NT2/D1 (cell line): Measurements from ENCODE around the gene NEDD9.

Experiments used
- SUZ12 ChIP-seq: IDR thresholded peaks from 2 replicates; pipeline ENCODE4 v1.6.1; 2011; ENCODE audit not compliant: insufficient read length, insufficient read depth; ENCODE audit errors: extremely low read depth
- ZNF274 ChIP-seq: IDR thresholded peaks from 2 replicates; pipeline ENCODE4 v1.6.1; 2011; ENCODE audit warnings: mild to moderate bottlenecking, low read depth, low read length

GRCh38 chr6:11183761-11184362, 48.6 kb downstream of the NEDD9 start:
- TF ChIP-seq ZNF274 (no peak), SUZ12 (no peak)
